HEK293 (cell line): ENCODE data around the gene AJUBA.

Experiments
- CTCF ChIA-PET: fragments of 350-600 bp; formaldehyde crosslinking; extraction: SDS; loops from one replicate; lab custom pipeline; 2021; ENCODE audit warnings: antibody characterized with exemption; lab: Yijun Ruan, JAX
- POLR2A ChIA-PET: fragments of 300-600 bp; formaldehyde crosslinking; extraction: SDS; loops from one replicate; lab custom pipeline; 2020; ENCODE audit warnings: antibody characterized with exemption, inconsistent platforms; lab: Yijun Ruan, JAX
- H3K27ac ChIP-seq: fragments of 200-500 bp; sonication (Bioruptor generic); 2 replicates; pipeline ENCODE4 v1.5.1; 2014; ENCODE audit warnings: low read depth, low read length, control low read depth, inconsistent platforms; ENCODE audit errors: extremely low read depth
- H3K36me3 ChIP-seq, 2 experiments: fragments of 200-500 bp in 1 of 2; sonication (Bioruptor generic) in 1 of 2; 1 replicate in 1 of 2; 2 replicates in 1 of 2; pipeline ENCODE4 v1.5.1; 2014 to 2017; ENCODE audit warnings: inconsistent platforms in 2 of 2, low read length in 2 of 2; ENCODE audit not compliant: control insufficient read depth in 2 of 2, insufficient read depth in 1 of 2
- H3K4me1 ChIP-seq: fragments of 200-500 bp; sonication (Bioruptor generic); 2 replicates; pipeline ENCODE4 v1.5.1; 2014; ENCODE audit warnings: mild to moderate bottlenecking, low read length, inconsistent platforms; ENCODE audit not compliant: control insufficient read depth, insufficient read depth
- H3K4me3 ChIP-seq: 2 replicates; pipeline ENCODE4 v1.5.1; 2011; ENCODE audit warnings: low read depth, mild to moderate bottlenecking, control low read depth, low read length, moderate library complexity
- H3K9me3 ChIP-seq: fragments of 200-500 bp; sonication (Bioruptor generic); 2 replicates; pipeline ENCODE4 v1.5.1; 2014; ENCODE audit warnings: low read depth, low read length, inconsistent platforms; ENCODE audit not compliant: control insufficient read depth, insufficient read depth
- GLIS1 ChIP-seq: fragments of 450-650 bp; formaldehyde crosslinking; IDR thresholded peaks from 2 replicates; pipeline ENCODE4 v1.5.1; 2016; ENCODE audit warnings: missing biosample characterization, missing genetic modification characterization
- KLF9 ChIP-seq: fragments of 450-650 bp; formaldehyde crosslinking; IDR thresholded peaks from 2 replicates; pipeline ENCODE4 v1.5.1; 2016; ENCODE audit warnings: missing biosample characterization, missing genetic modification characterization, low read depth
- PRDM1 ChIP-seq: fragments of 450-650 bp; formaldehyde crosslinking; IDR thresholded peaks from 2 replicates; pipeline ENCODE4; 2016; ENCODE audit warnings: missing biosample characterization, missing genetic modification characterization
- SALL2 ChIP-seq: fragments of 450-650 bp; formaldehyde crosslinking; IDR thresholded peaks from 2 replicates; pipeline ENCODE4 v1.5.0; 2017; ENCODE audit warnings: missing biosample characterization, mild to moderate bottlenecking, missing genetic modification characterization, borderline replicate concordance
- SP2 ChIP-seq: fragments of 450-650 bp; formaldehyde crosslinking; IDR thresholded peaks from 2 replicates; pipeline ENCODE4 v1.5.1; 2016; ENCODE audit warnings: missing biosample characterization, missing genetic modification characterization
- ZNF302 ChIP-seq: fragments of 450-650 bp; formaldehyde crosslinking; IDR thresholded peaks from 2 replicates; pipeline ENCODE4 v1.5.1; 2016; ENCODE audit warnings: missing biosample characterization, missing genetic modification characterization, low read depth
- ZNF394 ChIP-seq: fragments of 450-650 bp; formaldehyde crosslinking; IDR thresholded peaks from 2 replicates; pipeline ENCODE4 v1.5.1; 2016; ENCODE audit warnings: missing biosample characterization, missing genetic modification characterization, mild to moderate bottlenecking, moderate library complexity, borderline replicate concordance
- ZNF654 ChIP-seq: fragments of 450-650 bp; formaldehyde crosslinking; IDR thresholded peaks from 2 replicates; pipeline ENCODE4 v1.5.1; 2016; ENCODE audit warnings: low read depth, missing biosample characterization, missing genetic modification characterization
- ZNF837 ChIP-seq: fragments of 450-650 bp; formaldehyde crosslinking; IDR thresholded peaks from 2 replicates; pipeline ENCODE4 v1.5.1; 2016; ENCODE audit warnings: missing biosample characterization, missing genetic modification characterization
- ZNF843 ChIP-seq: fragments of 450-650 bp; formaldehyde crosslinking; IDR thresholded peaks from 2 replicates; pipeline ENCODE4 v1.5.1; 2016; ENCODE audit warnings: missing biosample characterization, missing genetic modification characterization
- ZSCAN30 ChIP-seq: fragments of 450-650 bp; IDR thresholded peaks from 2 replicates; pipeline ENCODE4 v1.5.1; 2018; ENCODE audit warnings: missing biosample characterization, mild to moderate bottlenecking, missing genetic modification characterization, moderate library complexity
- TF ChIP-seq, protein P1 (sequence below): fragments of 450-650 bp; formaldehyde crosslinking; IDR thresholded peaks from 2 replicates; pipeline ENCODE4 v1.5.1; 2016; ENCODE audit warnings: missing biosample characterization, missing genetic modification characterization
- TF ChIP-seq, protein P2 (sequence below): fragments of 450-650 bp; formaldehyde crosslinking; IDR thresholded peaks from 2 replicates; pipeline ENCODE4; 2016; ENCODE audit warnings: missing biosample characterization, missing genetic modification characterization
- TF ChIP-seq, protein P3 (sequence below): fragments of 450-650 bp; formaldehyde crosslinking; IDR thresholded peaks from 2 replicates; pipeline ENCODE4 v1.5.1; 2016; ENCODE audit warnings: missing biosample characterization, missing genetic modification characterization
- TF ChIP-seq, protein P4 (sequence below): fragments of 450-650 bp; formaldehyde crosslinking; IDR thresholded peaks from 2 replicates; pipeline ENCODE4 v1.5.1; 2017; ENCODE audit warnings: missing biosample characterization, mild to moderate bottlenecking, missing genetic modification characterization, moderate library complexity
- TF ChIP-seq, protein P5 (sequence below): fragments of 450-650 bp; formaldehyde crosslinking; IDR thresholded peaks from 2 replicates; pipeline ENCODE4 v1.5.1; 2016; ENCODE audit warnings: missing biosample characterization, missing genetic modification characterization
- TF ChIP-seq, protein P6 (sequence below): IDR thresholded peaks from 2 replicates; pipeline ENCODE4 v1.6.1; 2011; ENCODE audit warnings: mild to moderate bottlenecking, low read depth, low read length, borderline replicate concordance
- TF ChIP-seq, protein P7 (sequence below): fragments of 450-650 bp; formaldehyde crosslinking; IDR thresholded peaks from 2 replicates; pipeline ENCODE4 v1.5.1; 2016; ENCODE audit warnings: missing biosample characterization, missing genetic modification characterization
- TF ChIP-seq, protein P8 (sequence below): fragments of 450-650 bp; formaldehyde crosslinking; IDR thresholded peaks from 2 replicates; pipeline ENCODE4 v1.5.1; 2016; ENCODE audit warnings: missing biosample characterization, missing genetic modification characterization, borderline replicate concordance

Gene AJUBA

DNA sequence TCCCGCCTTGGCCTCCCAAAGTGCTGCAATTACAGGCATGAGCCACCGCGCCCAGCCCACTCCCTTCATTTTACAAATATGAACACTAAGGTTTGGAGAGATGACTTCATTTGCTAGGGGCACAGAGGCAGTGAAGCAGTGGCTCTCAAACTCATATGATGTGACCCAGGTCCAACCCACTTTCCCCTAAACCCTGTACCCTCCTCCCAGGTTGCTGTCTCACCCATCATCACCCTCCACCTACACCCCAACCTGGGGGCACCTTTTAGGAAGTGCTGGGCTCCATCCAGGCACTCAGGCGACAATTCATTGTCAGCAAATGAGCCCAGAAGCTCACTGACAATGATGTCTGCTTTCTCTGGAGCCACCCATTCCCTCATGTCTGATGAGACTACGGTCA, 58.6 kb downstream of the AJUBA start:
- Histone ChIP-seq H3K4me1 (peaks cover 5% of the 10 kb centered on the region; the same call in 1 of the 2 replicates), H3K9me3 (no peaks in the 10 kb centered on the region), H3K27ac (no peak overlapping the region), H3K4me3 (no peak overlapping the region), H3K36me3 (peaks cover 55 to 79% of the 10 kb centered on the region in 2 experiments)
- POLR2A ChIA-PET: interaction anchor here (0.6 kb wide), 1 partner anchor 15 kb away, joined by 3 read pairs; no protein-coding TSS in a partner anchor
- CTCF ChIA-PET: no interaction called here
- TF ChIP-seq, protein P1, sequence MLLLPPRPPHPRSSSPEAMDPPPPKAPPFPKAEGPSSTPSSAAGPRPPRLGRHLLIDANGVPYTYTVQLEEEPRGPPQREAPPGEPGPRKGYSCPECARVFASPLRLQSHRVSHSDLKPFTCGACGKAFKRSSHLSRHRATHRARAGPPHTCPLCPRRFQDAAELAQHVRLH (tag by site-specific recombination): no peak
- TF ChIP-seq KLF9 (tag by site-specific recombination): no peak
- no peak for TF ChIP-seq ZNF654 (tag by site-specific recombination)
- TF ChIP-seq SALL2 (tag by site-specific recombination): no peak
- no peak for TF ChIP-seq ZNF843
- TF ChIP-seq, protein P2, sequence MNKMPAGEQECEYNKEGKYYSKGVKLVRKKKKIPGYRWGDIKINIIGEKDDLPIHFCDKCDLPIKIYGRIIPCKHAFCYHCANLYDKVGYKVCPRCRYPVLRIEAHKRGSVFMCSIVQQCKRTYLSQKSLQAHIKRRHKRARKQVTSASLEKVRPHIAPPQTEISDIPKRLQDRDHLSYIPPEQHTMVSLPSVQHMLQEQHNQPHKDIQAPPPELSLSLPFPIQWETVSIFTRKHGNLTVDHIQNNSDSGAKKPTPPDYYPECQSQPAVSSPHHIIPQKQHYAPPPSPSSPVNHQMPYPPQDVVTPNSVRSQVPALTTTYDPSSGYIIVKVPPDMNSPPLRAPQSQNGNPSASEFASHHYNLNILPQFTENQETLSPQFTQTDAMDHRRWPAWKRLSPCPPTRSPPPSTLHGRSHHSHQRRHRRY (tag by site-specific recombination): no peak
- TF ChIP-seq GLIS1 (tag by site-specific recombination): no peak
- TF ChIP-seq, protein P3, sequence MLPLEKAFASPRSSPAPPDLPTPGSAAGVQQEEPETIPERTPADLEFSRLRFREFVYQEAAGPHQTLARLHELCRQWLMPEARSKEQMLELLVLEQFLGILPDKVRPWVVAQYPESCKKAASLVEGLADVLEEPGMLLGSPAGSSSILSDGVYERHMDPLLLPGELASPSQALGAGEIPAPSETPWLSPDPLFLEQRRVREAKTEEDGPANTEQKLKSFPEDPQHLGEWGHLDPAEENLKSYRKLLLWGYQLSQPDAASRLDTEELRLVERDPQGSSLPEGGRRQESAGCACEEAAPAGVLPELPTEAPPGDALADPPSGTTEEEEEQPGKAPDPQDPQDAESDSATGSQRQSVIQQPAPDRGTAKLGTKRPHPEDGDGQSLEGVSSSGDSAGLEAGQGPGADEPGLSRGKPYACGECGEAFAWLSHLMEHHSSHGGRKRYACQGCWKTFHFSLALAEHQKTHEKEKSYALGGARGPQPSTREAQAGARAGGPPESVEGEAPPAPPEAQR (tag by site-specific recombination): no peak
- TF ChIP-seq, protein P4, sequence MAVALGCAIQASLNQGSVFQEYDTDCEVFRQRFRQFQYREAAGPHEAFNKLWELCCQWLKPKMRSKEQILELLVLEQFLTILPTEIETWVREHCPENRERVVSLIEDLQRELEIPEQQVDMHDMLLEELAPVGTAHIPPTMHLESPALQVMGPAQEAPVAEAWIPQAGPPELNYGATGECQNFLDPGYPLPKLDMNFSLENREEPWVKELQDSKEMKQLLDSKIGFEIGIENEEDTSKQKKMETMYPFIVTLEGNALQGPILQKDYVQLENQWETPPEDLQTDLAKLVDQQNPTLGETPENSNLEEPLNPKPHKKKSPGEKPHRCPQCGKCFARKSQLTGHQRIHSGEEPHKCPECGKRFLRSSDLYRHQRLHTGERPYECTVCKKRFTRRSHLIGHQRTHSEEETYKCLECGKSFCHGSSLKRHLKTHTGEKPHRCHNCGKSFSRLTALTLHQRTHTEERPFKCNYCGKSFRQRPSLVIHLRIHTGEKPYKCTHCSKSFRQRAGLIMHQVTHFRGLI (tag by site-specific recombination): no peak
- no peak for TF ChIP-seq ZSCAN30 (tag by site-specific recombination)
- no peak for TF ChIP-seq ZNF302 (tag by site-specific recombination)
- no peak for TF ChIP-seq PRDM1 (tag by site-specific recombination)
- no peak for TF ChIP-seq ZNF837 (tag by site-specific recombination)
- TF ChIP-seq, protein P5, sequence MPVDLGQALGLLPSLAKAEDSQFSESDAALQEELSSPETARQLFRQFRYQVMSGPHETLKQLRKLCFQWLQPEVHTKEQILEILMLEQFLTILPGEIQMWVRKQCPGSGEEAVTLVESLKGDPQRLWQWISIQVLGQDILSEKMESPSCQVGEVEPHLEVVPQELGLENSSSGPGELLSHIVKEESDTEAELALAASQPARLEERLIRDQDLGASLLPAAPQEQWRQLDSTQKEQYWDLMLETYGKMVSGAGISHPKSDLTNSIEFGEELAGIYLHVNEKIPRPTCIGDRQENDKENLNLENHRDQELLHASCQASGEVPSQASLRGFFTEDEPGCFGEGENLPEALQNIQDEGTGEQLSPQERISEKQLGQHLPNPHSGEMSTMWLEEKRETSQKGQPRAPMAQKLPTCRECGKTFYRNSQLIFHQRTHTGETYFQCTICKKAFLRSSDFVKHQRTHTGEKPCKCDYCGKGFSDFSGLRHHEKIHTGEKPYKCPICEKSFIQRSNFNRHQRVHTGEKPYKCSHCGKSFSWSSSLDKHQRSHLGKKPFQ: no peak
- TF ChIP-seq, protein P6, sequence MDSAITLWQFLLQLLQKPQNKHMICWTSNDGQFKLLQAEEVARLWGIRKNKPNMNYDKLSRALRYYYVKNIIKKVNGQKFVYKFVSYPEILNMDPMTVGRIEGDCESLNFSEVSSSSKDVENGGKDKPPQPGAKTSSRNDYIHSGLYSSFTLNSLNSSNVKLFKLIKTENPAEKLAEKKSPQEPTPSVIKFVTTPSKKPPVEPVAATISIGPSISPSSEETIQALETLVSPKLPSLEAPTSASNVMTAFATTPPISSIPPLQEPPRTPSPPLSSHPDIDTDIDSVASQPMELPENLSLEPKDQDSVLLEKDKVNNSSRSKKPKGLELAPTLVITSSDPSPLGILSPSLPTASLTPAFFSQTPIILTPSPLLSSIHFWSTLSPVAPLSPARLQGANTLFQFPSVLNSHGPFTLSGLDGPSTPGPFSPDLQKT: no peak
- TF ChIP-seq, protein P7, sequence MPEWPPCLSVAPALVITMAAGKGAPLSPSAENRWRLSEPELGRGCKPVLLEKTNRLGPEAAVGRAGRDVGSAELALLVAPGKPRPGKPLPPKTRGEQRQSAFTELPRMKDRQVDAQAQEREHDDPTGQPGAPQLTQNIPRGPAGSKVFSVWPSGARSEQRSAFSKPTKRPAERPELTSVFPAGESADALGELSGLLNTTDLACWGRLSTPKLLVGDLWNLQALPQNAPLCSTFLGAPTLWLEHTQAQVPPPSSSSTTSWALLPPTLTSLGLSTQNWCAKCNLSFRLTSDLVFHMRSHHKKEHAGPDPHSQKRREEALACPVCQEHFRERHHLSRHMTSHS: no peak
- TF ChIP-seq ZNF394 (tag by site-specific recombination): no peak
- TF ChIP-seq SP2 (tag by site-specific recombination): no peak
- TF ChIP-seq, protein P8, sequence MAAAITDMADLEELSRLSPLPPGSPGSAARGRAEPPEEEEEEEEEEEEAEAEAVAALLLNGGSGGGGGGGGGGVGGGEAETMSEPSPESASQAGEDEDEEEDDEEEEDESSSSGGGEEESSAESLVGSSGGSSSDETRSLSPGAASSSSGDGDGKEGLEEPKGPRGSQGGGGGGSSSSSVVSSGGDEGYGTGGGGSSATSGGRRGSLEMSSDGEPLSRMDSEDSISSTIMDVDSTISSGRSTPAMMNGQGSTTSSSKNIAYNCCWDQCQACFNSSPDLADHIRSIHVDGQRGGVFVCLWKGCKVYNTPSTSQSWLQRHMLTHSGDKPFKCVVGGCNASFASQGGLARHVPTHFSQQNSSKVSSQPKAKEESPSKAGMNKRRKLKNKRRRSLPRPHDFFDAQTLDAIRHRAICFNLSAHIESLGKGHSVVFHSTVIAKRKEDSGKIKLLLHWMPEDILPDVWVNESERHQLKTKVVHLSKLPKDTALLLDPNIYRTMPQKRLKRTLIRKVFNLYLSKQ: no peak
